Neutrophil (primary cell): ENCODE data around the gene TMPRSS9.

Experiments used
- H3K27ac ChIP-seq: fragments of 200-600 bp; sonication (generic); 2 replicates; pipeline ENCODE4 v1.5.1; 2016; ENCODE audit warnings: mild to moderate bottlenecking, moderate library complexity
- H3K27me3 ChIP-seq: fragments of 200-600 bp; sonication (generic); 2 replicates; pipeline ENCODE4 v1.6.0; 2016; ENCODE audit warnings: mild to moderate bottlenecking
- H3K36me3 ChIP-seq: fragments of 200-600 bp; sonication (generic); 2 replicates; pipeline ENCODE4 v1.5.1; 2017
- H3K4me1 ChIP-seq, 2 experiments: fragments of 200-600 bp in 1 of 2; sonication (generic) in 1 of 2; 1 replicate in 1 of 2; 2 replicates in 1 of 2; pipeline versions ENCODE4 v1.5.1 to v1.6.1; 2013 to 2016; ENCODE audit warnings: low read depth in 1 of 2, low read length in 1 of 2, mild to moderate bottlenecking in 1 of 2, moderate library complexity in 1 of 2; ENCODE audit not compliant: control insufficient read depth in 1 of 2, insufficient read depth in 1 of 2
- H3K4me3 ChIP-seq, 2 experiments: fragments of 200-600 bp in 1 of 2; sonication (generic) in 1 of 2; 1 replicate in 1 of 2; 2 replicates in 1 of 2; pipeline ENCODE4 v1.5.1; 2013 to 2016; ENCODE audit warnings: low read depth in 1 of 2, low read length in 1 of 2, mild to moderate bottlenecking in 1 of 2, moderate library complexity in 1 of 2
- H3K9me3 ChIP-seq: fragments of 200-600 bp; sonication (generic); 2 replicates; pipeline ENCODE4 v1.5.1; 2016
- CTCF ChIP-seq: fragments of 200-600 bp; sonication (generic); IDR thresholded peaks from 2 replicates; pipeline ENCODE4 v1.5.1; 2016; ENCODE audit warnings: antibody characterized with exemption

The TMPRSS9 gene

GRCh38 chr19:2317300-2317699, 42.8 kb upstream of the TMPRSS9 start:
- peaks cover 14 to 15% of the 10 kb centered on the region in 2 experiments for H3K4me1 ChIP-seq
- H3K4me3 ChIP-seq, result no peak overlapping the region
- H3K27ac ChIP-seq, result no peak overlapping the region
- H3K36me3 ChIP-seq, result no peaks in the 10 kb centered on the region
- peaks cover 13% of the 10 kb centered on the region for H3K27me3 ChIP-seq
- no peak for TF ChIP-seq CTCF
- H3K9me3 ChIP-seq, result no peaks in the 10 kb centered on the region

GRCh38 chr19:2317756-2318155, 42.3 kb upstream of the TMPRSS9 start:
- Histone ChIP-seq H3K9me3 (no peaks in the 10 kb centered on the region), H3K27me3 (peaks cover 8% of the 10 kb centered on the region), H3K27ac (no peak overlapping the region), H3K36me3 (no peaks in the 10 kb centered on the region), H3K4me3 (no peak overlapping the region), H3K4me1 (peaks cover 14 to 15% of the 10 kb centered on the region in 2 experiments)
- TF ChIP-seq CTCF, result no peak

GRCh38 chr19:2318923-2319322, 41.1 kb upstream of the TMPRSS9 start:
- peaks cover 4% of the 10 kb centered on the region for H3K36me3 ChIP-seq
- TF ChIP-seq CTCF, result no peak
- H3K9me3 ChIP-seq, result no peaks in the 10 kb centered on the region
- H3K4me1 ChIP-seq, result peaks cover 14 to 15% of the 10 kb centered on the region in 2 experiments
- H3K27me3 ChIP-seq, result no peaks in the 10 kb centered on the region
- no peak overlapping the region for H3K4me3 ChIP-seq
- no peak overlapping the region for H3K27ac ChIP-seq

GRCh38 chr19:2319551-2319950, 40.5 kb upstream of the TMPRSS9 start:
- Histone ChIP-seq H3K36me3 (peaks cover 9% of the 10 kb centered on the region), H3K27ac (no peak overlapping the region), H3K4me1 (peaks cover 14 to 15% of the 10 kb centered on the region in 2 experiments), H3K27me3 (no peaks in the 10 kb centered on the region), H3K4me3 (no peak overlapping the region), H3K9me3 (no peaks in the 10 kb centered on the region)
- TF ChIP-seq CTCF, result no peak

GRCh38 chr19:2320049-2320448, 40.0 kb upstream of the TMPRSS9 start:
- Histone ChIP-seq H3K9me3 (no peaks in the 10 kb centered on the region), H3K27me3 (no peaks in the 10 kb centered on the region), H3K4me1 (peaks cover 14% of the 10 kb centered on the region in 2 experiments), H3K4me3 (no peak overlapping the region), H3K27ac (no peak overlapping the region), H3K36me3 (peaks cover 9% of the 10 kb centered on the region)
- no peak for TF ChIP-seq CTCF

- H3K36me3 ChIP-seq, result peaks cover 9% of the 10 kb centered on the region
- no peaks in the 10 kb centered on the region for H3K9me3 ChIP-seq
- no peak for TF ChIP-seq CTCF
- no peaks in the 10 kb centered on the region for H3K27me3 ChIP-seq
- no peak overlapping the region for H3K27ac ChIP-seq
- no peak overlapping the region for H3K4me3 ChIP-seq
- H3K4me1 ChIP-seq, result peaks cover 5% of the 10 kb centered on the region in 2 experiments
These were observed 39.1 kb upstream of the TMPRSS9 start for GRCh38 chr19:2320939-2321338.
